Breast epithelium (tissue), 4 donors: Measurements from ENCODE around the gene TANC1. TPM values are rescaled to one million over a fixed set of nuclear protein-coding genes. Genes with fewer than 3 reads are reported as not detected.
A peak's percentile ranks its signal among the peaks of the same experiment; 100 is the strongest.

Experiments
- DNase-seq, 2 donors: peaks; one replicate each; pipeline ENCODE4 v3.0.0-alpha.2; 2019; ENCODE audit warnings: low spot score in 2 of 2
- H3K27ac ChIP-seq, 2 donors: fragments of 200-600 bp; sonication (generic) in 1 of 2; one replicate each; pipeline ENCODE4 v1.5.1; 2016 to 2019; ENCODE audit warnings: mild to moderate bottlenecking in 1 of 2
- H3K27me3 ChIP-seq, 2 donors: fragments of 200-600 bp; sonication (generic) in 1 of 2; one replicate each; pipeline versions ENCODE4 v1.5.1 to v1.6.0; 2017 to 2019; ENCODE audit warnings: control low read depth in 1 of 2, mild to moderate bottlenecking in 1 of 2
- H3K36me3 ChIP-seq: fragments of 200-600 bp; one replicate; pipeline ENCODE4 v1.5.1; 2019
- H3K4me1 ChIP-seq, 2 donors: fragments of 200-600 bp; sonication (generic); one replicate each; pipeline ENCODE4 v1.5.1; 2016 to 2019; ENCODE audit warnings: control low read depth in 1 of 2
- H3K4me3 ChIP-seq, 3 donors: fragments of 200-600 bp; sonication (generic); 1 replicate in 2 of 3; 2 replicates in 1 of 3; pipeline ENCODE4 v1.5.1; 2016 to 2019; ENCODE audit warnings: mild to moderate bottlenecking in 3 of 3, moderate library complexity in 2 of 3
- H3K9me3 ChIP-seq, 2 donors: fragments of 200-600 bp; sonication (generic) in 1 of 2; one replicate each; pipeline ENCODE4 v1.5.1; 2016 to 2019; ENCODE audit warnings: control low read depth in 1 of 2
- CTCF ChIP-seq, 3 donors: fragments of 450-650 bp; IDR thresholded peaks; one replicate each; pipeline ENCODE4 v1.5.1; 2016 to 2017; ENCODE audit warnings: antibody characterized with exemption in 3 of 3, mild to moderate bottlenecking in 3 of 3, moderate library complexity in 3 of 3
- POLR2A ChIP-seq: fragments of 450-650 bp; IDR thresholded peaks from one replicate; pipeline ENCODE4 v1.6.1; 2016; ENCODE audit warnings: antibody characterized with exemption, mild to moderate bottlenecking, moderate library complexity
- POLR2AphosphoS5 ChIP-seq, 3 donors: sonication (generic); formaldehyde crosslinking; IDR thresholded peaks; one replicate each; pipeline ENCODE4 v1.6.1; 2017; ENCODE audit warnings: antibody characterized with exemption in 3 of 3
- intact Hi-C: fragments of 100-400 bp; cut with DNase I; formaldehyde crosslinking; loops from one replicate; pipeline ENCODE4 v1.15.1; 2023; ENCODE audit warnings: low total_unique reads
- total RNA-seq, 3 donors: library from RNA; depleted of rRNA; stranded (reverse); fragments of >200 nt; gene quantifications; one replicate each; pipeline ENCODE4 v1.1.0, GENCODE V29; 2016

The TANC1 gene
- total RNA-seq: 10 to 100 TPM; 18.9 to 62.3 (median 58.4) TPM

GRCh38 chr2:158968396-158969161, at the start of gene TANC1:
Gene TANC1 (plus strand): TSS chr2:158968640. CDS start chr2:159065911, 97,271 bp downstream.
- H3K36me3 ChIP-seq: no peaks in the 10 kb centered on the region
- H3K27ac ChIP-seq: peak within 1 kb of the TSS; percentile 92 to 94
- H3K27me3 ChIP-seq: no peaks in the 10 kb centered on the region
- intact Hi-C loops: no loop called here
- peaks cover 0 to 13% of the 10 kb centered on the region in 2 donors for H3K4me1 ChIP-seq
- no peaks in the 10 kb centered on the region for H3K9me3 ChIP-seq
- H3K4me3 ChIP-seq: peak within 1 kb of the TSS; percentile 80 to 90 (median 81)
- DNase-seq: peak; percentile 93 to 94
- TF ChIP-seq CTCF (IDR thresholded peaks at IDR 0.05) (no peak), POLR2A (peak; percentile 48), POLR2AphosphoS5 (IDR thresholded peaks at IDR 0.05) (peak; percentile 38 to 73 (median 53))

- intact Hi-C loops: no loop called here
- H3K36me3 ChIP-seq: no peaks in the 10 kb centered on the region
- H3K4me3 ChIP-seq: no peak overlapping the region
- no peaks in the 10 kb centered on the region for H3K4me1 ChIP-seq
- no peak overlapping the region for H3K27ac ChIP-seq
- no peak for TF ChIP-seq POLR2A
- no peak for TF ChIP-seq POLR2AphosphoS5 (IDR thresholded peaks at IDR 0.05)
- no peak for TF ChIP-seq CTCF (IDR thresholded peaks at IDR 0.05)
- no peaks in the 10 kb centered on the region for H3K9me3 ChIP-seq
- no peaks in the 10 kb centered on the region for H3K27me3 ChIP-seq
- no peak for DNase-seq
These were observed 46.6 kb upstream of the TANC1 start for GRCh38 chr2:158921599-158922408.

- Histone ChIP-seq H3K27me3 (no peaks in the 10 kb centered on the region), H3K9me3 (no peaks in the 10 kb centered on the region), H3K27ac (no peak overlapping the region), H3K4me1 (no peaks in the 10 kb centered on the region), H3K36me3 (no peaks in the 10 kb centered on the region), H3K4me3 (no peak overlapping the region)
- DNase-seq: no peak
- intact Hi-C loops: no loop called here
- TF ChIP-seq CTCF (IDR thresholded peaks at IDR 0.05) (no peak), POLR2A (no peak), POLR2AphosphoS5 (IDR thresholded peaks at IDR 0.05) (no peak)
These were observed 45.8 kb upstream of the TANC1 start for GRCh38 chr2:158922601-158923000.

GRCh38 chr2:158923180-158923594, 45.3 kb upstream of the TANC1 start:
- Histone ChIP-seq H3K9me3 (no peaks in the 10 kb centered on the region), H3K4me3 (no peak overlapping the region), H3K27me3 (no peaks in the 10 kb centered on the region), H3K36me3 (no peaks in the 10 kb centered on the region), H3K27ac (no peak overlapping the region), H3K4me1 (no peaks in the 10 kb centered on the region)
- no peak for DNase-seq
- TF ChIP-seq POLR2AphosphoS5 (IDR thresholded peaks at IDR 0.05) (no peak), POLR2A (no peak), CTCF (IDR thresholded peaks at IDR 0.05) (no peak)
- intact Hi-C loops: no loop called here

- Histone ChIP-seq H3K27ac (no peak overlapping the region), H3K4me1 (no peaks in the 10 kb centered on the region), H3K36me3 (no peaks in the 10 kb centered on the region), H3K4me3 (no peak overlapping the region), H3K27me3 (no peaks in the 10 kb centered on the region), H3K9me3 (no peaks in the 10 kb centered on the region)
- TF ChIP-seq POLR2AphosphoS5 (IDR thresholded peaks at IDR 0.05): no peak
- no peak for TF ChIP-seq CTCF (IDR thresholded peaks at IDR 0.05)
- TF ChIP-seq POLR2A: no peak
- intact Hi-C loops: no loop called here
- no peak for DNase-seq
These were observed 44.8 kb upstream of the TANC1 start for GRCh38 chr2:158923641-158924040.
